ENCODE results near the gene SEPSECS. TPM values are rescaled to one million over a fixed set of nuclear protein-coding genes. Genes with fewer than 3 reads are reported as not detected.

Gene SEPSECS
- total and polyA plus RNA-seq, 9 of the 15 experiments (the other 6 are each of a cell fraction or from before 2014, with no cell fraction given): 3.9 to 17.2 (median 7.9) TPM

DNA sequence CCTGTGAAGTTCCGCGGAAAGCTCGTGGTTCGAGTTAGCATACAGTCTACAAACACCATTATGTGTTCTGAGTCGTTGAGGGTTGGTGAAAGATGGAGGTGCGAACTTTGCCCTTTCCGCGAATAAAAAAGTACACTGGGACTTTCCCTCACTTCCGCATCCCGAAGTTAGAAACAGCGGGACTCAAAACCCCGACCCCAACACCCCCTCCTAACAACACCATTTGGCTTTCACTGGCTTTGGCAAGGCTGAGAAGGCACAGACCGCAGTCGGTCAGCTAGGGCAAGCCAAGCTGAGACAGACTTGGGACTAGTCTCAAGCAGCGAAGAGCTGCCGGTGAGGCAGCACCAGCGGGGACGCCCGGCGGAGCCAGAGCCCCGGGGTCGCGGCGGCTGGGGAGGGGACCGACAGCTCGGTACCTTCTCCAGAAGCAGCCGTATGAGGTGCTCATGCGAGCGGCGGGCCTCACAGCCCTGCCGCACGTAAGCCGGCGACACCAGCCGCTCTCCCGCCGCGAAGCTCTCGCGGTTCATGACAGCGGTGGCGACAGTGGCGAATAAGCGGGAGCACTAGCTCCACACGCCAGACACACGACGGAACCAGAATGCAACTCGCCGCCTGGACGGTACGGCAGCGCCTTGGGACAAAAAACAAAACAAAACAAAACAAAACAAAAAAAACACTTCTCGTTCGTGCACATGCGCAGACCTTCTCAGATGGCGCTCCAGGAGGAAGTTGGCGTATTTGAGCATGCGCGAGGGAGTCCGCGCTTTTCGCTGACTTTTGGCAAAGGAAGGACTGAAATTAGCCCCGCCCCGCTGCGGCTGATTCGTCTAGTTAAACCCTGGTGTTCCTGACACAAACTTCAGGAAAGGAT, at the start of gene SEPSECS (continued):
- TF ChIP-seq DMBX1 (CRISPR knock-in tag; IDR thresholded peaks at IDR 0.05; ENCODE audit: borderline replicate concordance) (peak; percentile 36; the same call in 1 of the 2 replicates), MAZ (CRISPR knock-in tag; conservative IDR thresholded peaks at IDR 0.05 in 1 of 2, IDR thresholded peaks at IDR 0.05 in 1 of 2) (peak in 1 of 2 experiments; percentile 65; a peak in 1 of 4 replicates), ARNT (IDR thresholded peaks at IDR 0.05) (no peak; a peak in 1 of 4 replicates), ZBTB7A (IDR thresholded peaks at IDR 0.05; ENCODE audit: borderline replicate concordance, control insufficient read depth, low read depth, low read length) (peak; percentile 56; the same call in 1 of the 2 replicates), TRIM28 (IDR thresholded peaks at IDR 0.05) (no peak), E2F3 (CRISPR knock-in tag; IDR thresholded peaks at IDR 0.05) (no peak; the same call in 1 of the 2 replicates), ZNF57 (CRISPR knock-in tag; IDR thresholded peaks at IDR 0.05) (no peak), U2AF1 (optimal IDR thresholded peaks at IDR 0.05; ENCODE audit: low read depth, low read length) (no peak)
- TF ChIP-seq, protein P1, sequence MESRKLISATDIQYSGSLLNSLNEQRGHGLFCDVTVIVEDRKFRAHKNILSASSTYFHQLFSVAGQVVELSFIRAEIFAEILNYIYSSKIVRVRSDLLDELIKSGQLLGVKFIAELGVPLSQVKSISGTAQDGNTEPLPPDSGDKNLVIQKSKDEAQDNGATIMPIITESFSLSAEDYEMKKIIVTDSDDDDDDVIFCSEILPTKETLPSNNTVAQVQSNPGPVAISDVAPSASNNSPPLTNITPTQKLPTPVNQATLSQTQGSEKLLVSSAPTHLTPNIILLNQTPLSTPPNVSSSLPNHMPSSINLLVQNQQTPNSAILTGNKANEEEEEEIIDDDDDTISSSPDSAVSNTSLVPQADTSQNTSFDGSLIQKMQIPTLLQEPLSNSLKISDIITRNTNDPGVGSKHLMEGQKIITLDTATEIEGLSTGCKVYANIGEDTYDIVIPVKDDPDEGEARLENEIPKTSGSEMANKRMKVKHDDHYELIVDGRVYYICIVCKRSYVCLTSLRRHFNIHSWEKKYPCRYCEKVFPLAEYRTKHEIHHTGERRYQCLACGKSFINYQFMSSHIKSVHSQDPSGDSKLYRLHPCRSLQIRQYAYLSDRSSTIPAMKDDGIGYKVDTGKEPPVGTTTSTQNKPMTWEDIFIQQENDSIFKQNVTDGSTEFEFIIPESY (CRISPR knock-in tag; IDR thresholded peaks at IDR 0.05): 0 out of 2 replicates have a peak, but pooled peaks have one; percentile 23
- TF ChIP-seq, protein P2, sequence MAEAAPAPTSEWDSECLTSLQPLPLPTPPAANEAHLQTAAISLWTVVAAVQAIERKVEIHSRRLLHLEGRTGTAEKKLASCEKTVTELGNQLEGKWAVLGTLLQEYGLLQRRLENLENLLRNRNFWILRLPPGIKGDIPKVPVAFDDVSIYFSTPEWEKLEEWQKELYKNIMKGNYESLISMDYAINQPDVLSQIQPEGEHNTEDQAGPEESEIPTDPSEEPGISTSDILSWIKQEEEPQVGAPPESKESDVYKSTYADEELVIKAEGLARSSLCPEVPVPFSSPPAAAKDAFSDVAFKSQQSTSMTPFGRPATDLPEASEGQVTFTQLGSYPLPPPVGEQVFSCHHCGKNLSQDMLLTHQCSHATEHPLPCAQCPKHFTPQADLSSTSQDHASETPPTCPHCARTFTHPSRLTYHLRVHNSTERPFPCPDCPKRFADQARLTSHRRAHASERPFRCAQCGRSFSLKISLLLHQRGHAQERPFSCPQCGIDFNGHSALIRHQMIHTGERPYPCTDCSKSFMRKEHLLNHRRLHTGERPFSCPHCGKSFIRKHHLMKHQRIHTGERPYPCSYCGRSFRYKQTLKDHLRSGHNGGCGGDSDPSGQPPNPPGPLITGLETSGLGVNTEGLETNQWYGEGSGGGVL (CRISPR knock-in tag; IDR thresholded peaks at IDR 0.05): no peak
- TF ChIP-seq, protein P3, sequence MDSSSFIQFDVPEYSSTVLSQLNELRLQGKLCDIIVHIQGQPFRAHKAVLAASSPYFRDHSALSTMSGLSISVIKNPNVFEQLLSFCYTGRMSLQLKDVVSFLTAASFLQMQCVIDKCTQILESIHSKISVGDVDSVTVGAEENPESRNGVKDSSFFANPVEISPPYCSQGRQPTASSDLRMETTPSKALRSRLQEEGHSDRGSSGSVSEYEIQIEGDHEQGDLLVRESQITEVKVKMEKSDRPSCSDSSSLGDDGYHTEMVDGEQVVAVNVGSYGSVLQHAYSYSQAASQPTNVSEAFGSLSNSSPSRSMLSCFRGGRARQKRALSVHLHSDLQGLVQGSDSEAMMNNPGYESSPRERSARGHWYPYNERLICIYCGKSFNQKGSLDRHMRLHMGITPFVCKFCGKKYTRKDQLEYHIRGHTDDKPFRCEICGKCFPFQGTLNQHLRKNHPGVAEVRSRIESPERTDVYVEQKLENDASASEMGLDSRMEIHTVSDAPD (CRISPR knock-in tag; IDR thresholded peaks at IDR 0.05): no peak
- TF ChIP-seq, protein P4, sequence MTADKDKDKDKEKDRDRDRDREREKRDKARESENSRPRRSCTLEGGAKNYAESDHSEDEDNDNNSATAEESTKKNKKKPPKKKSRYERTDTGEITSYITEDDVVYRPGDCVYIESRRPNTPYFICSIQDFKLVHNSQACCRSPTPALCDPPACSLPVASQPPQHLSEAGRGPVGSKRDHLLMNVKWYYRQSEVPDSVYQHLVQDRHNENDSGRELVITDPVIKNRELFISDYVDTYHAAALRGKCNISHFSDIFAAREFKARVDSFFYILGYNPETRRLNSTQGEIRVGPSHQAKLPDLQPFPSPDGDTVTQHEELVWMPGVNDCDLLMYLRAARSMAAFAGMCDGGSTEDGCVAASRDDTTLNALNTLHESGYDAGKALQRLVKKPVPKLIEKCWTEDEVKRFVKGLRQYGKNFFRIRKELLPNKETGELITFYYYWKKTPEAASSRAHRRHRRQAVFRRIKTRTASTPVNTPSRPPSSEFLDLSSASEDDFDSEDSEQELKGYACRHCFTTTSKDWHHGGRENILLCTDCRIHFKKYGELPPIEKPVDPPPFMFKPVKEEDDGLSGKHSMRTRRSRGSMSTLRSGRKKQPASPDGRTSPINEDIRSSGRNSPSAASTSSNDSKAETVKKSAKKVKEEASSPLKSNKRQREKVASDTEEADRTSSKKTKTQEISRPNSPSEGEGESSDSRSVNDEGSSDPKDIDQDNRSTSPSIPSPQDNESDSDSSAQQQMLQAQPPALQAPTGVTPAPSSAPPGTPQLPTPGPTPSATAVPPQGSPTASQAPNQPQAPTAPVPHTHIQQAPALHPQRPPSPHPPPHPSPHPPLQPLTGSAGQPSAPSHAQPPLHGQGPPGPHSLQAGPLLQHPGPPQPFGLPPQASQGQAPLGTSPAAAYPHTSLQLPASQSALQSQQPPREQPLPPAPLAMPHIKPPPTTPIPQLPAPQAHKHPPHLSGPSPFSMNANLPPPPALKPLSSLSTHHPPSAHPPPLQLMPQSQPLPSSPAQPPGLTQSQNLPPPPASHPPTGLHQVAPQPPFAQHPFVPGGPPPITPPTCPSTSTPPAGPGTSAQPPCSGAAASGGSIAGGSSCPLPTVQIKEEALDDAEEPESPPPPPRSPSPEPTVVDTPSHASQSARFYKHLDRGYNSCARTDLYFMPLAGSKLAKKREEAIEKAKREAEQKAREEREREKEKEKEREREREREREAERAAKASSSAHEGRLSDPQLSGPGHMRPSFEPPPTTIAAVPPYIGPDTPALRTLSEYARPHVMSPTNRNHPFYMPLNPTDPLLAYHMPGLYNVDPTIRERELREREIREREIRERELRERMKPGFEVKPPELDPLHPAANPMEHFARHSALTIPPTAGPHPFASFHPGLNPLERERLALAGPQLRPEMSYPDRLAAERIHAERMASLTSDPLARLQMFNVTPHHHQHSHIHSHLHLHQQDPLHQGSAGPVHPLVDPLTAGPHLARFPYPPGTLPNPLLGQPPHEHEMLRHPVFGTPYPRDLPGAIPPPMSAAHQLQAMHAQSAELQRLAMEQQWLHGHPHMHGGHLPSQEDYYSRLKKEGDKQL (CRISPR knock-in tag; IDR thresholded peaks at IDR 0.05; ENCODE audit: borderline replicate concordance): no peak
- TF ChIP-seq, protein P5, sequence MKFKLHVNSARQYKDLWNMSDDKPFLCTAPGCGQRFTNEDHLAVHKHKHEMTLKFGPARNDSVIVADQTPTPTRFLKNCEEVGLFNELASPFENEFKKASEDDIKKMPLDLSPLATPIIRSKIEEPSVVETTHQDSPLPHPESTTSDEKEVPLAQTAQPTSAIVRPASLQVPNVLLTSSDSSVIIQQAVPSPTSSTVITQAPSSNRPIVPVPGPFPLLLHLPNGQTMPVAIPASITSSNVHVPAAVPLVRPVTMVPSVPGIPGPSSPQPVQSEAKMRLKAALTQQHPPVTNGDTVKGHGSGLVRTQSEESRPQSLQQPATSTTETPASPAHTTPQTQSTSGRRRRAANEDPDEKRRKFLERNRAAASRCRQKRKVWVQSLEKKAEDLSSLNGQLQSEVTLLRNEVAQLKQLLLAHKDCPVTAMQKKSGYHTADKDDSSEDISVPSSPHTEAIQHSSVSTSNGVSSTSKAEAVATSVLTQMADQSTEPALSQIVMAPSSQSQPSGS (CRISPR knock-in tag; IDR thresholded peaks at IDR 0.05): no peak
